RPMI7951 (cell line): ENCODE results near the gene PLEKHA5. TPM values are rescaled to one million over a fixed set of nuclear protein-coding genes. Genes with fewer than 3 reads are reported as not detected.
"Not testable (repeated sequence)": the region's sequence is repeated elsewhere in the genome, so short reads cannot be mapped to it uniquely, and the experiment has no call there.

Experiments
- DNase-seq: peaks from one replicate; pipeline ENCODE4 v3.0.0-alpha.2; 2012; ENCODE audit warnings: low read depth
- total RNA-seq: library from RNA; depleted of rRNA; stranded (reverse); fragments of >200 nt; shearing (Covaris generic); gene quantifications from 2 replicates; pipeline ENCODE4 v1.2.3, GENCODE V29; 2014

The PLEKHA5 gene
- total RNA-seq, 1 experiment from 2014 or later: 36.6 TPM

- DNase-seq: no peak
Measured at GRCh38 chr12:19203013-19203412, 73.5 kb downstream of the PLEKHA5 start.

- DNase-seq: no peak
Measured at GRCh38 chr12:19203539-19204506, 74.3 kb downstream of the PLEKHA5 start.

GRCh38 chr12:19205120-19205519, 75.6 kb downstream of the PLEKHA5 start:
- no peak for DNase-seq

DNA sequence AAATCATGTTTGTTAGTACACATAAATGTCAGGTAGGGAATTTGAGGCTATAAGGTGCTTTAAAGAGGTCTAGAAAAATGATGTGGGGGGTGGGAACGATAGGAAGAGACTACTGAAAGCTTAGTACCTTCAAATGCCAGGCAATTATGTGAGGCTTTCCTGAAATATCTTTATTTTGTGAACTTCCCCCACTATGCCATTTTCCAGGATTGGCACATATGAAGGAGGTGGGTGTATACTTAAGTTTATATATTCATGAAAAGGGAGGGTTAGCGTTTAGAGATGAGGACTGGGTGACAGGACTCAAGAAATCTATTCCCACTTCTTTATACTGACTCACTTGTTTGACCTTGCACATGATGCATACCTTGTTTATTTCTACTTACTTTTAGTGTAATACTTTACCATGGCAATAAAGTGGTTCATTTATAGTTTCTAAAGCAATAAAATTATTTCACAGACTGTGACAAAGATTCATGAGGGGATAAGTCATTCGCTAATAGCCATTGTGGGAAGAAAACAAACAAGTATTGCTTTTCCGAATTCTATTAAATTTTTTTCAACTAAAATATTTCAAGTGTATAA, 77.1 kb downstream of the PLEKHA5 start:
- DNase-seq: no peak

DNA sequence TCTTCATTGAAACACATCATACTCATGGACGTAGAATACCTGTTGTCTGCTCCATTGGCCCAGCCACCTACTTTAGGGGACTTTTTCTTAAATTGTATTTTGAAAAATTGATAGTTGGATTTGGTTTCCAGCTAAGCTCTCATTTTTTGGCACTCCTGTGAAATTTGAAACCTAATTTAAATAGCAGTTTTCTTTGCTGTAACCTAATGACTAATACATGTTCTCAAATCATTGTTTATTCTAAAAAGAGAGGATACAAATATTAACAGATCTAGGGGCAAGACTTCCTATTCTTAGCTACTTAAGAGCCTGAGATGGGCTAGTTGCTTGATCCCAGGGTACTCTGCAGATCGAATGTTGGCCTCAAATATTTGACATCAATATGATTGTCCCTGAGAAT, 78.9 kb downstream of the PLEKHA5 start:
- no peak for DNase-seq

GRCh38 chr12:19209661-19210060, 80.1 kb downstream of the PLEKHA5 start:
- DNase-seq: no peak

- no peak for DNase-seq
Measured at GRCh38 chr12:19211802-19212201, 82.3 kb downstream of the PLEKHA5 start.

- DNase-seq: no peak
Measured at GRCh38 chr12:19212245-19212644, 82.7 kb downstream of the PLEKHA5 start.

GRCh38 chr12:19214020-19214419, 84.5 kb downstream of the PLEKHA5 start:
- DNase-seq: no peak

- DNase-seq: no peak
Measured at GRCh38 chr12:19215115-19215514, 85.6 kb downstream of the PLEKHA5 start.

DNA sequence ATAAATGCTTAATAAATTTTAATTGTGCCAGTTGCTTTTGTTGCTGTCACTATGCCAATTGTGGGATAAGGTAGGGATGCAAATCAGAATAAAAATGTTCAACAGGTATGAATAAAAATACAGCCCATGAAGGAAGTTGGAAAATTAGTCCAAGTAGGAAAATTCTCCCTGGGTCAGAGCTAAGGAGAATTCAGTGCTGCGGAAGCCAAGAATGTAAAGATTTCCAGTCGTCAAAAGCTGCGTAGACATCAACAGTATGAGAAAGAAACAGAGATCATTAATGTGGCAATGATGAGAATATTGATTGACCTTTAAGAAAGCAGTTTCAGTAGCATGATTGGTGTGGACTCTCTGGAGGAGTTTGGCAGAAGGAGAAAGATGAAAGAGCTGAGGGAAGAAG, 87.9 kb downstream of the PLEKHA5 start:
- no peak for DNase-seq

DNA sequence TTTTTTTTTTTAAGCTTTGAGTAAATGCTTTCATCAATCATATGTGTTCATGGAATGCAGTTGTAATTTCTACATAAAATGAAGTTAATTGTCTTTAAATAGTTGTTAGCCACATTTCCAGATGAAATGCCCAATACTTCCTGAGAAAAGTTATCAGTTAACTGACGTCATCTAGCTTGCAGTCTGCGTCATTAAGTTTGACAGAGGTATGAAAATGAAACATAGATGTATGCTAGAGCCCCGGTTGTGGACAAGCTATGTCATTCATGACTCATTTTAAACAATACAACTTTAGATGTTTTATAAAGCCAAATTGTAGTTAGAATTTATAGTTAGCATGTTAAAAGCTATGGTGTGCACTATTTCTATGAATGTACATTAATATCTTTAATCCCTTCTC, 90.7 kb downstream of the PLEKHA5 start:
- peak; percentile 58 for DNase-seq

GRCh38 chr12:19220852-19221466, 91.4 kb downstream of the PLEKHA5 start:
- DNase-seq: peak; percentile 67

GRCh38 chr12:19222558-19222957, 93.0 kb downstream of the PLEKHA5 start:
- no peak for DNase-seq

- DNase-seq: peak; percentile 28
Measured at GRCh38 chr12:19223018-19223417, 93.5 kb downstream of the PLEKHA5 start.

GRCh38 chr12:19223695-19224094, 94.2 kb downstream of the PLEKHA5 start:
- DNase-seq: no peak

GRCh38 chr12:19224746-19225145, 95.2 kb downstream of the PLEKHA5 start:
- no peak for DNase-seq

DNA sequence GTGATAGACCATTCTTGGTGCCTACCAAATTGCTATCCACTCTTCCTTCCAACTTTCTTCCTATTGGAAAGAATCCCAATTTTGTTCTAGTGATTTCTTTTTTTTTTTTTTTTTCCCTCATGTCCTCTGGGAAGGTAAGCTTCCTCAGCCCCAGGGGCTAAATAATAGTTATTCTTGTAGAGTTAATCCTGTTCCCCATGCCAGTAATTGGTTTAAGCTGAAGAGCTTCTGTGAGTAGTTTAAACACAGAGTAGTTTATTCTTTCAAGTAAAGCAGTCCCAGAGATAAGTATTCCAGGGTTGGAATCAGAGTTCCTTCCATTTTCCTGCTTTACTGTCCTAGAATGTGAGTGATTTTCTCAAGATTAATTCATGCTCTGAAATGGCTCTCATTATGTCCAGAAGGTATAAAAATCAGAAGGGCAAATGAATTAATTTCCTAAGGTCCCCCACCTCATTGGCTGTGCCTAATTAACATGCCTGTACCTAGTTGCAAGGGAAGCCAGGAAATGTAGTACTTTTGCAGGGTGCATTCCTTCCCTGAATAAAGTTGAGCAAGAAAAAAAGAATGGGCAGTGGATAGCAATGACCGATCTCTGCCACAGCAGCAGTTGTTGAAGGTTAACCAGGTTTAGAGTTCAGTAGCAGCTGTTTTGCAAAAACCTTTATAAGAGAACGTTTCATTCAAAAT, 97.8 kb downstream of the PLEKHA5 start:
- DNase-seq: no peak

- no peak for DNase-seq
Measured at GRCh38 chr12:19227880-19228210, 98.3 kb downstream of the PLEKHA5 start.

DNA sequence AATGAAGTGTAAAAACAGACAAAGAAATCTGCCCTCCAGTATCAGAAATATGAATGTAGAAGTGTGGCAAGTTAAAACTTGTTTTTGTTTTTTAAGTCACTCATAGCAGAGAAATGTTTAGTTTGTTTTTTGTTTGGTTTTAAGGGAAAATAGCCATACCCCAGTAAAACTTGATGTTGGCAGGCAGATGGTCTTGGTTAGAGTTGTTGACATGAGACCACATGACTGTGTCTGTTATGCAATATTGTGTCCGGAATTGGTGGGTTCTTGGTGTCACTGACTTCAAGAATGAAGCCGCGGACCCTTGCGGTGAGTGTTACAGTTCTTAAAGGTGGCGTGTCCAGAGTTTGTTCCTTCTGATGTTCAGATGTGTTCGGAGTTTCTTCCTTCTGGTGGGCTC, 99.5 kb downstream of the PLEKHA5 start:
- not testable (repeated sequence) for DNase-seq

- DNase-seq: no peak
Measured at GRCh38 chr12:19230299-19230866, 100.8 kb downstream of the PLEKHA5 start.

DNA sequence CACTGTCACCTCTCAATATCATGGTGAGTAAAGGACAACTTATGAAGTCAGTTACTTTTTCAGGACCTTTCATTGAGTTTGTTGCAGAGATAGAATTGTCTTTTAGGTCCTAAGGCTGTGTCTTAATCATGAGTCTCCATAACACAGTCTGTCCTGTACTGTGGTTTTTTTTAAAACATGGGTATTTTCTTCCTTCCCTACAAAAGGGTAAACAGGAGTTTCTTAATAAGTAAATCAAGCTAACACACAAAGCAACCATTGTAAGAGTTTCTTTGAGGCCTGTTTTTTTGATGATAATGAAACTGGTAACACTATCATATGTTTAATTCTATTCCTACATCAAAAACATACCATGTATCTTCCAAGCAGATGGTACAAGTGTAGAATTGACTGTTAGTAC, 101.4 kb downstream of the PLEKHA5 start:
- no peak for DNase-seq
